HUES48 (cell line): Measurements from ENCODE around the gene THRSP.
"Not testable (repeated sequence)": the region's sequence is repeated elsewhere in the genome, so short reads cannot be mapped to it uniquely, and the experiment has no call there.

ENCODE experiments used
- H3K27ac ChIP-seq: one replicate; pipeline ENCODE4 v1.7.0; 2013; ENCODE audit warnings: low read depth, low read length, inconsistent platforms
- H3K27me3 ChIP-seq: 2 replicates; pipeline ENCODE4 v1.6.1; 2013; ENCODE audit warnings: mild to moderate bottlenecking, low read length; ENCODE audit not compliant: control insufficient read depth, insufficient read depth
- H3K36me3 ChIP-seq: 2 replicates; pipeline ENCODE4 v1.6.1; 2013; ENCODE audit warnings: low read length; ENCODE audit not compliant: control insufficient read depth, insufficient read depth
- H3K4me1 ChIP-seq: 2 replicates; pipeline ENCODE4 v1.6.1; 2013; ENCODE audit warnings: mild to moderate bottlenecking, low read length; ENCODE audit not compliant: control insufficient read depth, insufficient read depth
- H3K4me3 ChIP-seq: 2 replicates; pipeline ENCODE4 v1.5.1; 2013; ENCODE audit warnings: mild to moderate bottlenecking, low read depth, low read length
- H3K9ac ChIP-seq: 2 replicates; pipeline ENCODE4 v1.6.1; 2013; ENCODE audit warnings: mild to moderate bottlenecking, low read depth, low read length, moderate library complexity
- H3K9me3 ChIP-seq: 2 replicates; pipeline ENCODE4 v1.6.1; 2013; ENCODE audit warnings: low read length; ENCODE audit not compliant: control insufficient read depth, insufficient read depth

THRSP gene

DNA sequence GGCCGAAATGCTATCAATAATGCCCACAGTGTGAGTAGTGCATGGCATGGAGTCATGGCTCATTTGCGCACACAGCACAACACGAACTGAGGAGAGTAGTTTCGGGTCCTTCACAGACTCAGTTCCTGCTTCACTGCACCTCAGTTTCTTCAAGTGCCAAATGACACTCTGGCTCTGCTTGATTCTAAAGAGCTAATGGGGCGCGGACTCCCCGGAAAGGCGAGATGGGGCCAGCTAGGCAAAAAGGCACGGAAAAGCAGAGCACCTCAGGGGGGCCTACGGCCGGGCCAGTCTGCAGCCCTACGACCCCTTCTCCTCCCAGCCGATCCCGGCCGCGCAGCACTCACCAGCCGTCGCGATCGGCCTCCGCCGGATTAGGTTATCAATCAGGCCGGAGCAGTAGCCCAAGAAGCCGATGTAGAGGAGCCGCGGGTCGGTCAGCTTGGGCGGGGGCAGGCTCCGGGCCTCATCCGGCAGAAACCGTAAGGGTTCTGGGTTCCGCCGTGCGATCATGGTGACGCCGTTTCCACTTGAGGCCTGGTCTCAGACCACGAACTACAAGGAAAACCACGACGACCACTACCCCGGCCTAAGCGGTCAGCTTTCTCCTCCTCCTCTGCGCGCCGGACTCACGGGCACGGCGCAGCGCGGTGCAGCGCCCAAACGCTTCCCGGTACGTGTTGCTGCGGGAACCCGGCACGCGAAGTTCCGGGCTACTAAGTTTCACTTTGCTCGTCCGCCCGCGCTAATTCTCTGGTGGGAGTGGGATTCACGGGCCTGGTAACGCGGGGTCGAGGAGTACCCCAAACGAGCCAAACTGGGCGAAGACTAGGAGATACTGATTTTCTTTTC is 15.8 kb downstream of the THRSP start, which contains the start of gene NDUFC2:
Gene NDUFC2 (minus strand): TSS at position 631 of the 852 bp plus-strand sequence. CDS start 118 bp downstream, at position 513.
- no peaks in the 10 kb centered on the region; the same call in 1 of the 2 replicates for H3K4me1 ChIP-seq
- no peaks in the 10 kb centered on the region for H3K9me3 ChIP-seq
- H3K9ac ChIP-seq: peak within 1 kb of the TSS; percentile 92
- H3K4me3 ChIP-seq: peak within 1 kb of the TSS; percentile 98
- H3K36me3 ChIP-seq: peaks cover 10% of the 10 kb centered on the region
- H3K27ac ChIP-seq: peak within 1 kb of the TSS; percentile 88
- no peaks in the 10 kb centered on the region for H3K27me3 ChIP-seq

DNA sequence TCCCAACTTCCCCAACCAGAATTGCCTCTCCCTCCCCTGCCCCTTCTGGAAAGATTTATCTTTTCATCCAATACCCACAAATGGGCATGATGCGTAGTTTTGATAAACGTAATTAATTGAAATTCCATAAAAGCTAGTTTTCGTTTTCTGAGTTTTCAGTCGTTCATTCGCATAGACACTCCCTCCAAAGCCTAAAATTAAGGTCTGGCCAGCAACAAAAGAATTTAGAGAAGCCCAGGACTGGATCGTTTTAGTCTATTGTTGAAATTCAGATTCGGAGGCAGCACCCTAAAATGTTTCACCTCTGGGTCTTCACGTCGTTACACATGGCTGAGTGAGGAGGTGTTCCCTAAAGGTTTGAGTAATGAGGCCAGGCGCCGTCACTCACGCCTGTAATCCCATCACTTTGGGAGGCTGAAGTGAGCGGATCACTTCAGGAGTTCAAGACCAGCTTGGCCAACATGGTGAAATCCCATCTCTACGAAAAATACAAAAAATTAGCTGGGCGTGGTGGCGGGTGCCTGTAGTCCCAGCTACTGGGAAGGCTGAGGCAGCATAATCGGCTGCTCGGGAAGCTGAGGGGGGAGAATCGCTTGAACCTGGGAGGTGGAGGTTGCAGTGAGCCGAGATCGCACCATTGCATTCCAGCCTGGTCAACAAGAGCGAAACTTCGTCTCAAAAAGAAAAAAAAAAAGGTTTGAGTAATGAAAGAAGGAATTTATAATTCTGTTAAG is 16.6 kb downstream of the THRSP start:
- H3K27me3 ChIP-seq: no peaks in the 10 kb centered on the region
- peak overlapping the region; percentile 98 for H3K4me3 ChIP-seq
- no peaks in the 10 kb centered on the region for H3K9me3 ChIP-seq
- no peaks in the 10 kb centered on the region; the same call in 1 of the 2 replicates for H3K4me1 ChIP-seq
- H3K27ac ChIP-seq: peak overlapping the region; percentile 88
- peaks cover 10% of the 10 kb centered on the region for H3K36me3 ChIP-seq
- H3K9ac ChIP-seq: peak overlapping the region; percentile 92

DNA sequence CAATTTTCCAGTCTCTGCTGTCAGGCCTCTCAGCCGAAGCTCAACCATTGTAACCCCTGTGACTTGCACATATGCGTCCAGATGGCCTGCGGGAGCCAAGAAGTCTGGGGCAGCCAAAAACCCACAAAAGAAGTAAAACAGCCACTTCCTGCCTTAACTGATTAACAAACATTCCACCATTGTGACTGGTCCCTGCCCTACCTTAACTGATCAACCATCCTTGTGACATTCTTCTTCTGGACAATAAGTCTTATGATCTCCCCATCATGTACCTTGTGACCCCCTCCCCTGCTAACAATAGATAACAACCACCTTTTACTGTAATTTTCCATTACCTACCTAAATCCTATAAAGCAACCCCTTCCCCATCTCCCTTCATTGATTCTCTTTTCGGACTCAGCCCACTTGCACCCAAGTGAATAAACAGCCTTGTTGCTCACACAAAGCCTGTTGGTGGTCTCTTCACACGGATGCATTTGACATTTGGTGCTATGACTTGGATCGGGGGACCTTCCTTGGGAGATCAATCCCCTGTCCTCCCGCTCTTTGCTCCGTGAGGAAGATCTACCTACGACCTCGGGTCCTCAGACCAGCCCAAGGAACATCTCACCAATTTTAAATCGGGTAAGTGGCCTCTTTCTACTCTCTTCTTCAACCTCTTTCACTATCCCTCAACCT is 17.3 kb downstream of the THRSP start:
- Histone ChIP-seq H3K9ac (no peak overlapping the region), H3K4me1 (no peaks in the 10 kb centered on the region; the same call in 1 of the 2 replicates), H3K27me3 (no peaks in the 10 kb centered on the region), H3K9me3 (no peaks in the 10 kb centered on the region), H3K27ac (no peak overlapping the region), H3K36me3 (peaks cover 7% of the 10 kb centered on the region), H3K4me3 (no peak overlapping the region)

DNA sequence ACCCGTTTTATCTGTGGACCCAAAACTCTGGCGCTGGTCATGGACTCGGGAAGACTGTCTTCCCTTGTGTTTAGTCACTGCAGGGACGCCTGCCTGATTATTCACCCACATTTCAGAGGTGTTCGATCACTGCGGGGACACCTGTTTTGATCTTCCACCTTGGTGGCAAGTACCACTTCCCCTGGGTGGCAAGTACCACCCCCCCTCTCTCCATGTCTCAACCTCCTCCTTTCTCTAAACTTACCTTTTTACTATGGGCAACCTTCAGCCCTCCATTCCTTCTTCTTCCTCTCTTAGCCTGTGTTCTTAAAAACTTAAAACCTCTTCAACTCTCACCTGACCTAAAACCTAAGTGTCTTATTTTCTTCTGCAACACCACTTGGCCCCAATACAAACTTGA is 17.9 kb downstream of the THRSP start:
- H3K27ac ChIP-seq: no peak overlapping the region
- H3K9me3 ChIP-seq: no peaks in the 10 kb centered on the region
- H3K4me3 ChIP-seq: no peak overlapping the region
- H3K9ac ChIP-seq: no peak overlapping the region
- H3K4me1 ChIP-seq: no peaks in the 10 kb centered on the region; the same call in 1 of the 2 replicates
- H3K36me3 ChIP-seq: peaks cover 5% of the 10 kb centered on the region
- H3K27me3 ChIP-seq: no peaks in the 10 kb centered on the region

DNA sequence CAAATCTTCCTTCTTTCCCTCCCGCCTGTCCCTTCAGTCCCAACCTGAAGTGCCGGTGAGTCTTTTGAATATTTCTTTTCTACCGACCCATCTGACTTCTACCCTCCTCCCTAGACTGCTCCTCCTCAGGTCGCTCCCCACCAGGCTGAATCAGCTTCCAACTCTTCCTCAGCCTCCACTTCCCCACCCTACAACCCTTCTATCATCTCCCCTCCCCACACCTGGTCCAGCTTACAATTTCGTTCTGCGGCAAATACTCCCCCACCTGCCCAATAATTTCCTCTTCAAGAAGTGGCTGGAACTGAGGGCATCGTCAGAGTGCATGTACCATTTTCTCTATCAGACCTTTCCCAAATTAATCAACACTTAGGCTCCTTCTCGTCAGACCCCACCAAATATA is 18.5 kb downstream of the THRSP start:
- H3K36me3 ChIP-seq: no peaks in the 10 kb centered on the region
- no peaks in the 10 kb centered on the region for H3K9me3 ChIP-seq
- no peaks in the 10 kb centered on the region; the same call in 1 of the 2 replicates for H3K4me1 ChIP-seq
- H3K27ac ChIP-seq: no peak overlapping the region
- no peaks in the 10 kb centered on the region for H3K27me3 ChIP-seq
- no peak overlapping the region for H3K4me3 ChIP-seq
- H3K9ac ChIP-seq: no peak overlapping the region

DNA sequence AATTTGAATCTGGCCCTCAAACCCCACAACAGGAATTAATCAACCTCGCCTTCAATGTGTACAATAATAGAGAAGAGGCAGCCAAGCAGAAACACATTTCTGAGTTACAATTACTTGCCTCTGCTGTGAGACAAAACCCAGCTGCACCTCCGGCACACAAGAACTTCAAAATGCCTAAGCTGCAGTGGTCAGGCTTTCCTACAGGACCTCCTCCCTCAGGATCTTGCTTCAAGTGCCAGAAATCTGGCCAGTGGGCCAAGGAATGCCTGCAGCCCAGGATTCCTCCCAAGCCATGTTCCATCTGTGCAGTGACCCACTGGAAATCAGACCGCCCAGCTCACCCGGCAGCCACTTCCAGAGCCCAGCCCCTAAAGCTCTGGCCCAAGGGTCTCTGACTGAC is 19.4 kb downstream of the THRSP start:
- Histone ChIP-seq H3K4me1 (no peaks in the 10 kb centered on the region; the same call in 1 of the 2 replicates), H3K9me3 (no peaks in the 10 kb centered on the region), H3K36me3 (no peaks in the 10 kb centered on the region), H3K9ac (no peak overlapping the region), H3K27me3 (no peaks in the 10 kb centered on the region), H3K27ac (no peak overlapping the region), H3K4me3 (no peak overlapping the region)

DNA sequence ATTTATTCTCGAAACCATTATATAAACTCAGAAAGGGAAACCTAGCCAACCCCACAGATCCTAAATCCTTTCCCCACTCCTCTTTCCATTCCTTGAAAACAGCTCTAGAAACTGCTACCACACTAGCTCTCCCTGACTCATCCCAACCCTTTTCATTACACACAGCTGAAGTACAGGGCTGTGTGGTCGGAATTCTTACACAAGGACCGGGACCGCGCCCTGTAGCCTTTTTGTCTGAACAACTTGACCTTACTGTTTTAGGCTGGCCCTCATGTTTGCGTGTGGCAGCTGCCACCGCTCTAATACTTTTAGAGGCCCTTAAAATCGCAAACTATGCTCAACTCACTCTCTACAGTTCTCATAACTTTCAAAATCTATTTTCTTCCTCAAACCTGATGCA is 20.8 kb downstream of the THRSP start:
- not testable (repeated sequence) for H3K27me3 ChIP-seq, H3K9me3 ChIP-seq, H3K4me3 ChIP-seq, H3K36me3 ChIP-seq, H3K27ac ChIP-seq, H3K9ac ChIP-seq, H3K4me1 ChIP-seq

DNA sequence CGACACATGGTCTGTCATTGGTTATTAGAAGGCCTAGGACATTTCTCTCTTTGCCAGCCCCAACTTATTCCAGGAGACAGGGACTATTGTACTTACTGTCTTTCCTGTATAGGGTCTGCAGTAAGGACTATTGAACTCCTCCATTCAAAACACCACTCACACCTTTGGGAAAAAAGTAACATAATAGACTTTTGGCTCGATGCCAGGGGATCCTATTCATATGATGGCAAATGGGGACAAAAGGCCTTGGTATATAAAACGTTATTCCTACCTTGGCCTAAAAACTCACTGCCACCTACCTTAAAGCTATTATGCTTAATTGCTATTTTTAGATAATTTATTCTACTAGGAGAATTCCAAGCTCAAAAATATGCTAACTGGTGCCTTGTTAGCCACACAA is 22.3 kb downstream of the THRSP start:
- H3K4me1 ChIP-seq: no peaks in the 10 kb centered on the region
- H3K27ac ChIP-seq: no peak overlapping the region
- no peaks in the 10 kb centered on the region for H3K36me3 ChIP-seq
- H3K27me3 ChIP-seq: no peaks in the 10 kb centered on the region
- no peak overlapping the region for H3K9ac ChIP-seq
- no peaks in the 10 kb centered on the region for H3K9me3 ChIP-seq
- H3K4me3 ChIP-seq: no peak overlapping the region

DNA sequence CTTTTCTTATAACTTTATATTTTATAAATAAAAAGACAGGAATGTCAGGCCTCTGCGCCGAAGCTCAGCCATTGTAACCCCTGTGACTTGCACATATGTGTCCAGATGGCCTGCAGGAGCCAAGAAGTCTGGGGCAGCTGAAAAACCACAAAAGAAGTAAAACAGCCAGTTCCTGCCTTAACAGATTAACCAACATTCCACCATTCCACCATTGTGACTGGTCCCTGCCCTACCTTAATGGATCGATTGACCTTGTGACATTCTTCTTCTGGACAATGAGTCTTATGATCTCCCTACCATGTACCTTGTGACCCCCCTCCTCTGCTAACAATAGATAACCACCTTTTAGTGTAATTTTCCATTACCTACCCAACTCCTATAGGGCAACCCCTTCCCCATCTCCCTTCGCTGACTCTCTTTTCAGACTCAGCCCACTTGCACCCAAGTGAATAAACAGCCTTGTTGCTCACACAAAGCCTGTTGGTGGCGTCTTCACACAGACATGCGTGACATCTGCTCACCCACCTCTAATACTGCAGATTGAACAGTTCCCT is 22.9 kb downstream of the THRSP start:
- H3K27me3 ChIP-seq, H3K36me3 ChIP-seq, H3K4me3 ChIP-seq, H3K9ac ChIP-seq, H3K9me3 ChIP-seq, H3K4me1 ChIP-seq, H3K27ac ChIP-seq: not testable (repeated sequence)

DNA sequence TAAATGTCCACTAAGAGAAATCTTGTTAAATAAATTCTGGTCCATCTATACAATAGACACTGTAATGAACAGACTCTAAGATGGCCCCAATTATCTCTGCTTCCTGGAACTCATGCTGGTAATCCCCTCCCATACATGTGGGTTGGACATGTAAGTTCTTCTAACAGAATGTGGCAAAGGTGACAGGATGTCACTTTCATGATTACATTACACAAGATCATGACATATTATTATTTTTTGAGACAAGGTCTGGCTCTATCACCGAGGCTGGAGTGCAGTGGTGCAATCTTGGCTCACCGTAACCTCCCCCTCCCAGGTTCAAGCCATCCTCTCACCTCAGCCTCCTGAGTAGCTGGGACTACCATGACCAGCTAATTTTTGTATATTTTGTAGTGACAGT is 30.6 kb downstream of the THRSP start:
- Histone ChIP-seq H3K36me3 (peaks cover 23% of the 10 kb centered on the region), H3K4me3 (no peak overlapping the region), H3K27me3 (no peaks in the 10 kb centered on the region), H3K27ac (no peak overlapping the region), H3K4me1 (no peaks in the 10 kb centered on the region), H3K9ac (no peak overlapping the region), H3K9me3 (no peaks in the 10 kb centered on the region)
